Measurements from ENCODE around the gene ATP2B2. TPM values are rescaled to one million over a fixed set of nuclear protein-coding genes. Genes with fewer than 3 reads are reported as not detected.

Gene ATP2B2
- total RNA-seq, 6 experiments from 2014 or later: 25.9 to 45.1 (median 35.1) TPM

DNA sequence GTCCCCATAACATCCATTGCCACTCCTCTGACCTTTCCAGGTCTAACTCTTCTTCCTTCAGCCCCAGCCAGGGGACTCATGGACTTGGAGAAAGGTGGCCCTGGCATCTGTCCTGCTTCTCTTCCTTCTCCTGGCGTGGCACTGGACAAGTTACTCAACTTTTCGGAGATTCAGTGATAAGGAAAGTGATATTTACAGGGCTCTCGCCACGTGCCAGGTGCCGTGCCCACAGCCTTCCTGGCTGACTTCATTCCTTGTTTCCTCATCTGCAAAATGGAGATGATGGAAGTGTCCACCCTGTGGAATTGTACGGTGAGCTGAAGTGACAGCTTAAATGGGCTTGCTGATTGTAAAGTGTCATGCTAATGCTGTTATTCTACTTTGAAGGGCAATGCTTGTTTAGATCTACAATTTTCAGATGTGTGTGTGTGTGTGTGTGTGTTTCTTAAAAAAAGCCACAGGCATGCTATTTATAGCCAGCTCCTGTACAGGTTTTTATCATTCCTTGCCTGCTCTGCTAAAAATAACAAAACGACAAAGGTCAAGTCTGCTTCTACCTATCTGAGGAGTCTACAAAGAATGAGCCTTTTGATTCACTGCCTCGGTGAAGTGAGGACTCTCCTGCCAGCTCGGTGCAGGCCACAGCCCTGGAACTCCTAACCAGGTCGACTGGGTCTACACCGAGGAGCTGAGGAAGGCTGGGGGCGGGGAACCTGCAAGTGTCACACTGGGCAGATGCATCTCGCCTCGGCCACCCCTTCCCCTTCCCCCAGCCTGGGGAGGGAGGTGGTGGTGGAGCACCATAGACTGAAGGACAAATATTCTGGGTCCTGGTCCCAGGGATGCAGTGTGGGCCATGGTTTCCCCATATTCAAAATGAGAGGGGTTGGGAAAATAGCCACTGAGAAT is 11.4 kb upstream of the ATP2B2 start:
- WGBS (ENCODE audit: insufficient coverage, low coverage, low lambda C conversion rate, missing lambda C conversion rate): 26% methylated on average over 10 of the region's 14 CpGs
- DNase-seq (peak in 1 of 3 donors; percentile 43), ATAC-seq (peak in 3 of 4 donors; percentile 26 to 29 (median 26))
- Histone ChIP-seq H3K9me3 (no peaks in the 10 kb centered on the region), H3K36me3 (no peaks in the 10 kb centered on the region), H3K4me1 (peaks cover 0 to 14% (median 0%) of the 10 kb centered on the region in 4 donors), H3K4me3 (no peak overlapping the region), H3K27me3 (no peaks in the 10 kb centered on the region), H3K27ac (peak overlapping the region; percentile 12 to 54 (median 41))
- TF ChIP-seq POLR2A (IDR thresholded peaks at IDR 0.05): no peak
- TF ChIP-seq, protein P1, sequence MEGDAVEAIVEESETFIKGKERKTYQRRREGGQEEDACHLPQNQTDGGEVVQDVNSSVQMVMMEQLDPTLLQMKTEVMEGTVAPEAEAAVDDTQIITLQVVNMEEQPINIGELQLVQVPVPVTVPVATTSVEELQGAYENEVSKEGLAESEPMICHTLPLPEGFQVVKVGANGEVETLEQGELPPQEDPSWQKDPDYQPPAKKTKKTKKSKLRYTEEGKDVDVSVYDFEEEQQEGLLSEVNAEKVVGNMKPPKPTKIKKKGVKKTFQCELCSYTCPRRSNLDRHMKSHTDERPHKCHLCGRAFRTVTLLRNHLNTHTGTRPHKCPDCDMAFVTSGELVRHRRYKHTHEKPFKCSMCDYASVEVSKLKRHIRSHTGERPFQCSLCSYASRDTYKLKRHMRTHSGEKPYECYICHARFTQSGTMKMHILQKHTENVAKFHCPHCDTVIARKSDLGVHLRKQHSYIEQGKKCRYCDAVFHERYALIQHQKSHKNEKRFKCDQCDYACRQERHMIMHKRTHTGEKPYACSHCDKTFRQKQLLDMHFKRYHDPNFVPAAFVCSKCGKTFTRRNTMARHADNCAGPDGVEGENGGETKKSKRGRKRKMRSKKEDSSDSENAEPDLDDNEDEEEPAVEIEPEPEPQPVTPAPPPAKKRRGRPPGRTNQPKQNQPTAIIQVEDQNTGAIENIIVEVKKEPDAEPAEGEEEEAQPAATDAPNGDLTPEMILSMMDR (IDR thresholded peaks at IDR 0.05): no peak
- intact Hi-C loops (cut with DNase I): no loop called here

DNA sequence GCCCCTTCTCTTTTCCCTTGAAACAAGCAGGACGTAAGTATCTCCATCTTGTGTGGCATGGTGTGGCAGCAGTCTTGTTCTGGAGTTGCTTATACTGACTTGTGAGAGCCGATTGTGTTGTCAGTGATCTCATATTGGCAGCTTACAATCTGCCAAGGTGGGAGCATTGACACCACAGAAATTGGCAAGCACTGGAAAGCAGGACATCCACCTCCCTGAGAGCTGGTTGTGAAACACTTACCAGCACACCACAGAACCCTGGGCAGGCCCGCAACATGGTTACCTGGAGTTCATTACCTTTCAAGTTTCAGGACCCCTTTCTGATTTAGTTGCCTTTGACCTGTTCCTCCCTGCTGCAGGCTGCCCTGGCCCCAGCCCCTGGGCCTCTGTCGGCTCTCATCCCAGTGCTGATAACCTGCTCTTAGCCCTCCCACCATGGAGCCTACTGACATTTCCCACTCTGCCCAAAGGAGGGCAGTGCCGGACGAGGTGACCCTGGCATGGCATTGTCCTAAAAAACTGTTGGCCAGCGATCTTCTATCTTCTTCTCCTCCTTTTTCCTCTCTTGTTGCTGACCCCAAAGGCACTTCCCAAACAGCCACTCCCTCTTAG is 10.6 kb upstream of the ATP2B2 start:
- TF ChIP-seq, protein P1 (IDR thresholded peaks at IDR 0.05): peak; percentile 8 to 25 (median 18)
- no peak for TF ChIP-seq POLR2A (IDR thresholded peaks at IDR 0.05)
- no peaks in the 10 kb centered on the region for H3K27me3 ChIP-seq
- intact Hi-C loops (cut with DNase I): no loop called here
- H3K4me3 ChIP-seq: no peak overlapping the region
- ATAC-seq (peak; percentile 87 to 95 (median 90)), DNase-seq (peak in 1 of 3 donors; percentile 76)
- H3K4me1 ChIP-seq: peaks cover 0 to 14% (median 0%) of the 10 kb centered on the region in 4 donors
- no peaks in the 10 kb centered on the region for H3K9me3 ChIP-seq
- peak overlapping the region; percentile 12 to 54 (median 41) for H3K27ac ChIP-seq
- 30% methylated on average over 3 of the region's 7 CpGs for WGBS (ENCODE audit: insufficient coverage, low coverage, low lambda C conversion rate, missing lambda C conversion rate)
- no peaks in the 10 kb centered on the region for H3K36me3 ChIP-seq

DNA sequence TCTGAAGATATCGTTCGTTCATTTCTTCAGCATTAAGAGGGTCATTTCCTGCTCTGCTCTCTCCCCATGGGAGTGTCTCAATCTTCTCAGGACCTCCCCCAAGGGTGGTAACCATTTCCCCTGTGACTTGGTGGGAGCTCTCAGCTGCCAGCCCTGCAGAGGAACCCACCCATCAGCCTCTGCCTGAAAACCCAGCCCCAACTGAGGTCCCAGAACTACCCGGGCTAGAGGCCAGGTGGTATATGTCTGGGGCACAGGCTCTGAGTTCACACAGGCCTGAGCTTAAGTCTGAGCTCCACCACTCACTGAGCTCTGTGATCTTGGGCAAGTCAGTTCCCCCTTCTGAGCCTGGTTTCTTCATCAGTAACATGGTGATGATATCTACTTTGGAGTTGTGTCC is 10.0 kb upstream of the ATP2B2 start:
- DNase-seq (peak in 1 of 3 donors; percentile 13), ATAC-seq (no peak)
- H3K27me3 ChIP-seq: no peaks in the 10 kb centered on the region
- H3K27ac ChIP-seq: peak overlapping the region in 2 of 3 donors; percentile 12 to 41
- no peaks in the 10 kb centered on the region for H3K9me3 ChIP-seq
- TF ChIP-seq, protein P1 (IDR thresholded peaks at IDR 0.05): no peak
- TF ChIP-seq POLR2A (IDR thresholded peaks at IDR 0.05): no peak
- intact Hi-C loops (cut with DNase I): no loop called here
- H3K36me3 ChIP-seq: no peaks in the 10 kb centered on the region
- peaks cover 0 to 14% (median 0%) of the 10 kb centered on the region in 4 donors for H3K4me1 ChIP-seq
- H3K4me3 ChIP-seq: no peak overlapping the region
- 72% methylated on average over 2 of the region's 3 CpGs for WGBS (ENCODE audit: insufficient coverage, low coverage, low lambda C conversion rate, missing lambda C conversion rate)

DNA sequence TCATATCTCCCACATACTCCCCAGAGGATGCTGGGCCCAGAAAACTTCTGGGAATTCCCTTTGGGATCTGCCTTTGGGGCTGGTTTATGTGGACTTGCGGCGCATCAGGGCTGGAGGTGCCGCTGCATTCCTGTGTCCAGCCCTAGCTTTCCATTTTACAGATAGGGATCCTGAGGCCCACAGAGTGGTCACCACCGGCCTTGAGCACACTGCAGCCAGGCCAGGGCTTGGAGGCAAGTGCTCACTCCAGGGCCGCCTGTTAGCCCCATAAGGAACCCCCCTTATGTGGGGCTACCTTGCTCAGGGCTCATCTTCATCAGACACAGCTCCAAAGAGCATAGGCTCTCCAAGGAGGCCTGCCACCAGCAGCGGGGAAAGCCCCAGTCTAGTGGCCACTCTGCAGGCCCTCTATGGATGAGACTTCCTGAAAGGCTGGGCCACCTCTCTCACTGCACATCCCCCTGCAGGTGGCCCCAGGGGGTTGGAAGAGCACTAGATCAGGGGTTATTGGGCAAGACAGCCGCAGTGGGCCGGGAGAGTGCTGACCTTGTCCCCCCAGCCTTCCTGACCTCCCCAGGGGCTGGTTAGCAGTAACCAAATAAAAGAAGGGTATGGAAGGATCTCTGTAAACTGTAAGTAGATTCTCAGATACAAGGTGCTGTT is 9.2 kb upstream of the ATP2B2 start:
- Histone ChIP-seq H3K27ac (no peak overlapping the region), H3K27me3 (no peaks in the 10 kb centered on the region), H3K4me1 (peaks cover 0 to 14% (median 2%) of the 10 kb centered on the region in 4 donors), H3K9me3 (no peaks in the 10 kb centered on the region), H3K36me3 (no peaks in the 10 kb centered on the region), H3K4me3 (no peak overlapping the region)
- peak in 1 of 4 donors; percentile 15 for ATAC-seq
- DNase-seq: peak in 1 of 3 donors; percentile 25
- 71% methylated on average over 3 of the region's 8 CpGs for WGBS (ENCODE audit: insufficient coverage, low coverage, low lambda C conversion rate, missing lambda C conversion rate)
- TF ChIP-seq, protein P1 (IDR thresholded peaks at IDR 0.05): no peak
- no peak for TF ChIP-seq POLR2A (IDR thresholded peaks at IDR 0.05)
- intact Hi-C loops (cut with DNase I): no loop called here

All from right lobe of liver (tissue), 6 donors.